Activated naive CD4-positive, alpha-beta T cell treated with anti-CD3 and anti-CD28 coated beads, Interleukin-2, amount 50 U/mL, for 72 hours (primary cell): Measurements from ENCODE around the gene ZNF560. TPM values are rescaled to one million over a fixed set of nuclear protein-coding genes. Genes with fewer than 3 reads are reported as not detected.
A peak's percentile ranks its signal among the peaks of the same experiment; 100 is the strongest.

Source experiments
- ATAC-seq, 2 donors: fragments of 150-1000 bp; cut with Tn5 transposase; 2 replicates each; pipeline ENCODE4 v1.10.0; 2021; ENCODE audit warnings: mild to moderate bottlenecking in 2 of 2, moderate library complexity in 2 of 2
- DNase-seq, 2 donors: peaks; one replicate each; pipeline ENCODE4 v3.0.0; 2021 to 2022; ENCODE audit warnings: low spot score in 2 of 2
- H3K27ac Mint-ChIP-seq, 2 donors: one replicate each; pipeline ENCODE4 v1.8.0; 2022; ENCODE audit warnings: mild to moderate bottlenecking in 2 of 2, mixed read lengths in 2 of 2
- H3K36me3 Mint-ChIP-seq, 2 donors: one replicate each; pipeline ENCODE4 v1.8.0; 2022; ENCODE audit warnings: mixed read lengths in 2 of 2
- H3K9me3 Mint-ChIP-seq, 2 donors: one replicate each; pipeline ENCODE4 v1.8.0; 2022; ENCODE audit warnings: mixed read lengths in 2 of 2
- total RNA-seq, 2 donors: library from RNA; stranded (reverse); gene quantifications; one replicate each; pipeline ENCODE4 v1.2.3, GENCODE V29; 2022

Gene ZNF560
- total RNA-seq, 2 donors from 2014 or later: 0.27 TPM; not detected in 1

GRCh38 chr19:9467161-9467560 lies 31.3 kb downstream of the ZNF560 start:
- ATAC-seq (no peak), DNase-seq (no peak)
- Mint-ChIP-seq H3K27ac (no peak overlapping the region), H3K9me3 (peaks cover 30 to 36% of the 10 kb centered on the region in 2 donors), H3K36me3 (peaks cover 35 to 42% of the 10 kb centered on the region in 2 donors)

- no peak overlapping the region for H3K27ac Mint-ChIP-seq
- ATAC-seq (no peak), DNase-seq (no peak)
- peaks cover 41 to 57% of the 10 kb centered on the region in 2 donors for H3K36me3 Mint-ChIP-seq
- H3K9me3 Mint-ChIP-seq: peaks cover 42 to 45% of the 10 kb centered on the region in 2 donors
Observed at GRCh38 chr19:9461938-9462337, 36.5 kb downstream of the ZNF560 start.

DNA sequence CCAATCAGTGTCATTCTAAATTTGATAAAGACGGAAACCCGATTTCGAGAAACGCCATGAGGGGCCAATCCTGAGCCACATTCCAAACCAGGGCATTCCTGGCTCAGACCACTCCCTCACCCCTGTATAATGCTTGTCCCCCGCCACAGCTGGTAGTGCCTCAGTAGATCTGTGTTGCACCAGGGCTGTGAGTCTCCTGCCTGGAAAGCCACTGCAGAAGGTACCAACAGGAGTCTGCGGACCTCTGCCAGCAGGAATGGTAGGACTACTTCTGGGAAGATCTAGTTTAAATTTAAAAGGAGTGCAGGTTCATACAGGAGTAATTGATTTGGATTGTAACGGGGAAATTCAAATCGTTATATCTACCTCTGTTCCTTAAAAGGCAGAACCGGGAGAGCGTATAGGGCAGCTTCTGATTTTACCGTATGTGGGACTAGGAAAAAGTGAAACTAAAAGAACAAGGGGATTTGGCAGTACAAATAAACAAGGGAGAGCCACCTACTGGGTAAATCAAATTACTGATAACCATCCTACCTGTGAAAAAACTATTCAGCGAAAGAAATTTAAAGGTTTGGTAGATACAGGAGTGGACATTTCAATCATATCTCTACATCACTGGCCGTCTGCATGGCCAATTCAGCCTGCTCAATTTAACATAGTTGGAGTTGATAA lies 42.3 kb downstream of the ZNF560 start:
- peaks cover 52 to 55% of the 10 kb centered on the region in 2 donors for H3K9me3 Mint-ChIP-seq
- peaks cover 55 to 62% of the 10 kb centered on the region in 2 donors for H3K36me3 Mint-ChIP-seq
- no peak for DNase-seq
- no peak for ATAC-seq
- H3K27ac Mint-ChIP-seq: no peak overlapping the region

GRCh38 chr19:9453953-9454352 lies 44.5 kb downstream of the ZNF560 start:
- DNase-seq (no peak), ATAC-seq (no peak)
- H3K27ac Mint-ChIP-seq: no peak overlapping the region
- peaks cover 40 to 56% of the 10 kb centered on the region in 2 donors for H3K36me3 Mint-ChIP-seq
- H3K9me3 Mint-ChIP-seq: peaks cover 46 to 50% of the 10 kb centered on the region in 2 donors

DNA sequence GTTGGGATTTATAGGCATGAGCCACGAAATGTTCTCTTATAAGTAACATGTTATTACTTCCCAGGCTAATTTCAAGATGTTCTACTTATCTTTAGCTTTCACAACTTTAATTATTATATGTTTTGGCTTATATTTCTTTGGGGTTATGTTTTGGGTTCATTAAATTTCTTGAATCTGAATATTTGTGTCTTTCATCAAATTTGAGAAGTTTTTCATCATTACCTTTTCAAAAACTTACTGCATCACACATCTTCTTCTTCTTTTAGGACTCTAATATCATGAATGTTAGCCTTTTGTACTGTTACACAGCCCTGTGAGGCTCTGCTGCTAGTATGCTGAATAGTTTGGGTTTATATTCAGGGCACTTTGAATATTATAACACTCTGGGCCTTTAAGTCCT lies 53.4 kb downstream of the ZNF560 start:
- DNase-seq (no peak), ATAC-seq (no peak)
- H3K36me3 Mint-ChIP-seq: peaks cover 56 to 59% of the 10 kb centered on the region in 2 donors
- H3K27ac Mint-ChIP-seq: no peak overlapping the region
- peaks cover 31 to 40% of the 10 kb centered on the region in 2 donors for H3K9me3 Mint-ChIP-seq

GRCh38 chr19:9436358-9436757 lies 62.1 kb downstream of the ZNF560 start:
- H3K27ac Mint-ChIP-seq: peak overlapping the region in 1 of 2 donors; percentile 97
- peaks cover 1 to 10% of the 10 kb centered on the region in 2 donors for H3K9me3 Mint-ChIP-seq
- H3K36me3 Mint-ChIP-seq: peaks cover 35 to 37% of the 10 kb centered on the region in 2 donors
- DNase-seq: no peak
- no peak for ATAC-seq

GRCh38 chr19:9435279-9436268 lies 62.8 kb downstream of the ZNF560 start, which contains the start of gene ZNF266:
Gene ZNF266, minus strand, starts transcription at chr19:9435573. Its CDS starts 15,484 bp downstream, at chr19:9420089.
- Mint-ChIP-seq H3K9me3 (peaks cover 2 to 16% of the 10 kb centered on the region in 2 donors), H3K36me3 (peaks cover 41 to 42% of the 10 kb centered on the region in 2 donors), H3K27ac (peak within 1 kb of the TSS; percentile 97 to 98)
- ATAC-seq: peak; percentile 95 to 96
- DNase-seq: peak; percentile 89 to 90

GRCh38 chr19:9431475-9431874 lies 66.9 kb downstream of the ZNF560 start:
- Mint-ChIP-seq H3K27ac (no peak overlapping the region), H3K9me3 (peaks cover 7 to 26% of the 10 kb centered on the region in 2 donors), H3K36me3 (peaks cover 73 to 83% of the 10 kb centered on the region in 2 donors)
- DNase-seq (peak; percentile 37 to 61), ATAC-seq (peak in 1 of 2 donors; percentile 21)

DNA sequence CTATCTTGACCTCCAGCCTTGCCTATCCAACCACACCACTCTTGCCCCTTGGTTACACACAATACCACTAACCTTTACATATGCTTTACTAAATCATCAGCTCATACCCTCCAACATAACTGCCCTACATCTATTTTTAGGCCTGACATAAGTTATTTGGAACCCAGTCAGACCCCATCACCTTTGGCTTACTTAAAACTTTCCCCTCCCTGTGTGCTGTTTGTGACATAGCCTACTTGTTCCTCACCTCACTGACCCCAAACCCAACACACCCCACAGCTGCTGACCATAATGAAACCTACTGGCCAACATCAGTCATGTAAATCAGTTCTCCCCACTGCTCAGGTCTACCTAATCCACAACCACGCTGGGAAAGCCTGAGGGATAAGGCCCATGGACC lies 68.0 kb downstream of the ZNF560 start:
- Mint-ChIP-seq H3K9me3 (peaks cover 7 to 27% of the 10 kb centered on the region in 2 donors), H3K27ac (peak overlapping the region in 1 of 2 donors; percentile 58), H3K36me3 (peaks cover 76 to 94% of the 10 kb centered on the region in 2 donors)
- ATAC-seq: no peak
- DNase-seq: no peak

- DNase-seq (no peak), ATAC-seq (no peak)
- H3K27ac Mint-ChIP-seq: no peak overlapping the region
- peaks cover 19 to 46% of the 10 kb centered on the region in 2 donors for H3K9me3 Mint-ChIP-seq
- peaks cover 82 to 98% of the 10 kb centered on the region in 2 donors for H3K36me3 Mint-ChIP-seq
Observed at GRCh38 chr19:9427941-9428340, 70.5 kb downstream of the ZNF560 start.

Other genes with a start within 250 kb of the ZNF560 start
- gene OR7E24, start 247.7 kb downstream of the ZNF560 start, total RNA-seq: not detected
- gene ZNF699, start 188.8 kb downstream of the ZNF560 start, total RNA-seq: 1 to 10 TPM; 6.0 to 8.8 TPM
- 1 to 10 TPM; 8.2 to 9.2 TPM for gene ZNF559, start 174.4 kb downstream of the ZNF560 start, total RNA-seq
- gene ZNF177, start 135.6 kb downstream of the ZNF560 start, total RNA-seq: 1 to 10 TPM in 1 of 2 donors, under 1 TPM in 1; 0.41 to 1.2 TPM
- gene ZNF266, start 63.0 kb downstream of the ZNF560 start, total RNA-seq: 10 to 100 TPM; 27.7 to 31.9 TPM
- gene ZNF426, start 40.0 kb upstream of the ZNF560 start, total RNA-seq: 10 to 100 TPM; 10.9 to 11.7 TPM
- gene ZNF121, start 85.9 kb upstream of the ZNF560 start, total RNA-seq: 10 to 100 TPM; 68.6 to 87.1 TPM
- gene ZNF561, start 122.6 kb upstream of the ZNF560 start, total RNA-seq: 10 to 100 TPM; 28.6 to 49.1 TPM
- gene ZNF562, start 176.5 kb upstream of the ZNF560 start, total RNA-seq: 10 to 100 TPM; 24.2 to 73.4 TPM